Fibroblast of mammary gland (primary cell): ENCODE results near the gene MRPS6.

Source experiments
- DNase-seq: peaks from one replicate; pipeline ENCODE4 v3.0.0-alpha.2; 2010; ENCODE audit warnings: low read depth
- H3K4me3 ChIP-seq: 2 replicates; pipeline ENCODE4 v1.5.1; 2011; ENCODE audit warnings: low read depth, mild to moderate bottlenecking, low read length, moderate library complexity; ENCODE audit not compliant: control insufficient read depth
- CTCF ChIP-seq: conservative IDR thresholded peaks from 2 replicates; pipeline ENCODE4 v1.5.1; 2011; ENCODE audit warnings: low read depth, low read length, inconsistent platforms; ENCODE audit not compliant: control insufficient read depth, insufficient read depth

MRPS6 gene

GRCh38 chr21:34166468-34166867 lies 93.1 kb downstream of the MRPS6 start:
- TF ChIP-seq CTCF: no peak
- DNase-seq: no peak
- H3K4me3 ChIP-seq: no peak overlapping the region

DNA sequence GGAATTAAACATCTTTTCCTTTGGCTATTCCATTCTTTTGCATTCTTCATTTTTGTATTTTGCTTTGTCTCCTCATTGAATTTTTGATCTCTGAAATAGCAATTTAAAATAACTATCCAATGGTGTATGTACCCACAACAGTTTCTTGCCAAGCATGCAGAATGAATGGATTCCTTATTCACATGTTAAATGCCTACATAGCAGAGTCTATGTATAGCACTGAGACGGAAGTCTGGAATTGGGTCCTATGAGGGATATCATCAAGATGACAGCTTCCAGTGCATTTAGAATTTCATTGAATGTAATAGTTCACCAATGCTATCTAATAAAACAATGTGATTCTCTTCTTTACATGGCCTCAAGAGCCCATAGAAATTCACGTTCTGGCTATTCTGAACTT lies 97.5 kb downstream of the MRPS6 start:
- DNase-seq: no peak
- TF ChIP-seq CTCF: no peak
- no peak overlapping the region for H3K4me3 ChIP-seq

GRCh38 chr21:34174470-34174869 lies 101.1 kb downstream of the MRPS6 start:
- DNase-seq: no peak
- no peak for TF ChIP-seq CTCF
- H3K4me3 ChIP-seq: no peak overlapping the region

DNA sequence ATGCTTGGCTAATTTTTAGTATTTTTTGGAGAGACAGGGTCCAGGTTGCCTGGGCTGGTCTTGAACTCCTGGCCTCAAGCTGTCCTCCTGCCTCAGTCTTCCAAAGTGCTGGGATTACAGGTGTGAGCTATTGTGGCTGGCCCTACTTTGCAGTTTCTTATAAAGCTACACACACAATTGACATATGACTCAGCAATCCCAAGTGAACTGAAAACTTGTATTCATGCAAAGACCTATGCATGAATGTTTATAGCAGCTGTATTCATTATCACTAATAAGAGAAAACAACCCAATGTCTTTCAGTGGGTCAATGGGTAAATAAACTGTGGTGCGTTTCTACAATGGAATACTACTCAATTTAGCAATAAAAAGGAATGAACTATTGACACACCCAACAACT lies 103.1 kb downstream of the MRPS6 start:
- TF ChIP-seq CTCF: no peak
- DNase-seq: no peak
- no peak overlapping the region for H3K4me3 ChIP-seq

- no peak overlapping the region for H3K4me3 ChIP-seq
- no peak for TF ChIP-seq CTCF
- no peak for DNase-seq
These were observed 104.7 kb downstream of the MRPS6 start for GRCh38 chr21:34177919-34178567.

- no peak for TF ChIP-seq CTCF
- no peak overlapping the region for H3K4me3 ChIP-seq
- no peak for DNase-seq
These were observed 106.0 kb downstream of the MRPS6 start for GRCh38 chr21:34179204-34179935.
